CD4-positive, alpha-beta T cell (primary cell): Measurements from ENCODE around the gene TBL1X. TPM values are rescaled to one million over a fixed set of nuclear protein-coding genes. Genes with fewer than 3 reads are reported as not detected.
A peak's percentile ranks its signal among the peaks of the same experiment; 100 is the strongest.

ENCODE experiments used
- ATAC-seq: fragments of 200-7000 bp; cut with Tn5 transposase; one replicate; pipeline ENCODE4 v1.10.0; 2022; ENCODE audit warnings: mild to moderate bottlenecking; ENCODE audit not compliant: poor library complexity
- CTCF ChIA-PET: fragments of 350-600 bp; sonication (Branson Sonifier 250); formaldehyde crosslinking; loops from one replicate; lab custom pipeline; 2021; ENCODE audit warnings: antibody characterized with exemption, inconsistent platforms; lab: Charles Lee
- POLR2A ChIA-PET: fragments of 350-600 bp; sonication (Branson Sonifier 250); formaldehyde crosslinking; loops from one replicate; lab custom pipeline; 2021; ENCODE audit warnings: antibody characterized with exemption, inconsistent platforms; lab: Charles Lee
- DNase-seq, 14 experiments: peaks; one replicate each; pipeline ENCODE4 v3.0.0-alpha.2; 2013 to 2020; ENCODE audit warnings: mixed read lengths in 2 of 14
- H3K27ac ChIP-seq, 2 donors: one replicate each; pipeline versions ENCODE4 v1.5.1 to v1.7.0; 2013; ENCODE audit warnings: low read length in 2 of 2, low read depth in 1 of 2, mild to moderate bottlenecking in 1 of 2
- H3K27me3 ChIP-seq, 2 experiments: 1 replicate in 1 of 2; 2 replicates in 1 of 2; pipeline versions ENCODE4 v1.6.1 to v1.7.0; 2013; ENCODE audit warnings: low read length in 2 of 2, control low read depth in 1 of 2, mild to moderate bottlenecking in 1 of 2, moderate library complexity in 1 of 2; ENCODE audit not compliant: insufficient read depth in 2 of 2, control insufficient read depth in 1 of 2
- H3K36me3 ChIP-seq: one replicate; pipeline ENCODE4 v1.6.1; 2013; ENCODE audit warnings: low read length, control low read depth; ENCODE audit not compliant: insufficient read depth
- H3K4me1 ChIP-seq: one replicate; pipeline ENCODE4 v1.6.1; 2013; ENCODE audit warnings: low read length, control low read depth; ENCODE audit not compliant: insufficient read depth
- H3K4me3 ChIP-seq: one replicate; pipeline ENCODE4 v1.5.1; 2013; ENCODE audit warnings: mild to moderate bottlenecking, low read length, moderate library complexity
- H3K9me3 ChIP-seq, 2 experiments: 1 replicate in 1 of 2; 2 replicates in 1 of 2; pipeline versions ENCODE4 v1.6.1 to v1.7.0; 2013; ENCODE audit warnings: low read length in 2 of 2, mild to moderate bottlenecking in 2 of 2, control low read depth in 1 of 2, moderate library complexity in 1 of 2; ENCODE audit not compliant: control insufficient read depth in 1 of 2, insufficient read depth in 1 of 2
- H3K27ac Mint-ChIP-seq: one replicate; pipeline ENCODE4 v1.8.0; 2020; ENCODE audit warnings: mixed read lengths
- H3K27me3 Mint-ChIP-seq: one replicate; pipeline ENCODE4 v1.8.0; 2021; ENCODE audit warnings: mixed read lengths
- H3K36me3 Mint-ChIP-seq: one replicate; pipeline ENCODE4 v1.8.0; 2021; ENCODE audit warnings: low read depth, mixed read lengths
- H3K4me1 Mint-ChIP-seq: one replicate; pipeline ENCODE4 v1.8.0; 2021; ENCODE audit warnings: low read depth, mixed read lengths
- H3K4me3 Mint-ChIP-seq: one replicate; pipeline ENCODE4 v1.8.0; 2020; ENCODE audit warnings: mild to moderate bottlenecking, mixed read lengths
- H3K9me3 Mint-ChIP-seq: one replicate; pipeline ENCODE4 v1.8.0; 2020; ENCODE audit warnings: mixed read lengths
- intact Hi-C, 2 experiments: fragments of 100-400 bp; cut with DNase I in 1 of 2; cut with micrococcal nuclease in 1 of 2; formaldehyde crosslinking; loops; one replicate each; pipeline versions ENCODE4 v1.15.1 to v1.9.0; 2023 to 2025; cut with DNase I, micrococcal nuclease
- total RNA-seq, 174 experiments: library from RNA in 2 of 174; stranded (reverse) in 2 of 174; gene quantifications; one replicate each; pipeline ENCODE4 v1.2.3 and lab custom pipeline; 2021 to 2026
- TF ChIP-seq, protein P1 (sequence below): fragments of 200-600 bp; IDR thresholded peaks from one replicate; pipeline ENCODE4 v1.8.0; 2022; ENCODE audit warnings: antibody characterized with exemption, mild to moderate bottlenecking

The TBL1X gene
- total RNA-seq, 2 experiments from 2014 or later: 17.4 to 19.2 TPM

DNA sequence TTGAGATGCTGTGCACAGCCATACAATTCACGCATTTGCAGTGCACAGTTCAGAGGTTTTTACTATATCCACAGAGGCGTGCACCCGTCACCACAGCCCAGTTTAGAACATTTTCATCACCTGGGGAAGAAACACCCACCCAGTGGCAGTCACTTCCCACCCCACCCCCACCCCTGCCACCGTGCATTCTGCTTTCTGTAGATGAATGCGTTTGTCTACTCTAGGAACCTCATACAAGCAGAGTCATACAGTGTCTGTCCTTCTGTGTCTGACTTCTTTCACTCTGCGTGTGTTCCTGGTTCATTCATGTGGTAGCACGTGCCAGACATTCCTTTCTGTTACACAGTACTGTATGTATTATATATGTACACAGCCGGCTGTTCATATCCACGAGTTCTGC, 122.8 kb downstream of the TBL1X start:
- no peaks in the 10 kb centered on the region for H3K9me3 Mint-ChIP-seq
- intact Hi-C loops: no loop called here
- no peak overlapping the region for H3K27ac Mint-ChIP-seq
- no peaks in the 10 kb centered on the region for H3K27me3 Mint-ChIP-seq
- H3K4me3 Mint-ChIP-seq: no peak overlapping the region
- CTCF ChIA-PET: no interaction called here
- POLR2A ChIA-PET: no interaction called here
- DNase-seq: no peak
- TF ChIP-seq, protein P1, sequence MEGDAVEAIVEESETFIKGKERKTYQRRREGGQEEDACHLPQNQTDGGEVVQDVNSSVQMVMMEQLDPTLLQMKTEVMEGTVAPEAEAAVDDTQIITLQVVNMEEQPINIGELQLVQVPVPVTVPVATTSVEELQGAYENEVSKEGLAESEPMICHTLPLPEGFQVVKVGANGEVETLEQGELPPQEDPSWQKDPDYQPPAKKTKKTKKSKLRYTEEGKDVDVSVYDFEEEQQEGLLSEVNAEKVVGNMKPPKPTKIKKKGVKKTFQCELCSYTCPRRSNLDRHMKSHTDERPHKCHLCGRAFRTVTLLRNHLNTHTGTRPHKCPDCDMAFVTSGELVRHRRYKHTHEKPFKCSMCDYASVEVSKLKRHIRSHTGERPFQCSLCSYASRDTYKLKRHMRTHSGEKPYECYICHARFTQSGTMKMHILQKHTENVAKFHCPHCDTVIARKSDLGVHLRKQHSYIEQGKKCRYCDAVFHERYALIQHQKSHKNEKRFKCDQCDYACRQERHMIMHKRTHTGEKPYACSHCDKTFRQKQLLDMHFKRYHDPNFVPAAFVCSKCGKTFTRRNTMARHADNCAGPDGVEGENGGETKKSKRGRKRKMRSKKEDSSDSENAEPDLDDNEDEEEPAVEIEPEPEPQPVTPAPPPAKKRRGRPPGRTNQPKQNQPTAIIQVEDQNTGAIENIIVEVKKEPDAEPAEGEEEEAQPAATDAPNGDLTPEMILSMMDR: no peak
- H3K36me3 Mint-ChIP-seq: peaks cover 26% of the 10 kb centered on the region
- Histone ChIP-seq H3K4me1 (no peaks in the 10 kb centered on the region), H3K9me3 (peaks cover 0 to 7% of the 10 kb centered on the region in 2 experiments), H3K27ac (no peak overlapping the region), H3K27me3 (no peaks in the 10 kb centered on the region), H3K4me3 (no peak overlapping the region), H3K36me3 (peaks cover 3% of the 10 kb centered on the region)
- peak; percentile 46 for ATAC-seq
- H3K4me1 Mint-ChIP-seq: peaks cover 32% of the 10 kb centered on the region

DNA sequence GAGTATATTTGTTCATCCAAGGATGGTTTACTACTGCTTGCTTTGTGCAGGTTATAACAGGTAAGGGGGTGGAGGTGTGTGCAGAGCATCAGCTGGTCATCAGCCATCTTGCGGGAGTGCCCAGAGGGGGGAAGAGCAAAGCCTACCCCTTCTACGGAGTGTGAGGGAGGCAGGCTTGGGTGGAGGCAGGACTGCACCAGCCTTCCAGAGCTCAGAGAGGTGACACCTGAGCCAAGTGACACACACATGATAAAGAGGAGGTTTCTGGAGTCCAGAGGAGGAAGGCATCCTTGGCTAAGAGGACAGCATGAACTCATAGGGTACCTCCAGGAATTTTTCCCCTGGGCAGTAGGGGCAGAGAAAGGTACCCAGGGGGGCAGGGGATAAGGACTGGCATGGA, 126.6 kb downstream of the TBL1X start:
- intact Hi-C loops: no loop called here
- CTCF ChIA-PET: no interaction called here
- POLR2A ChIA-PET: no interaction called here
- H3K27me3 Mint-ChIP-seq: no peaks in the 10 kb centered on the region
- no peaks in the 10 kb centered on the region for H3K9me3 Mint-ChIP-seq
- no peaks in the 10 kb centered on the region for H3K4me1 ChIP-seq
- ATAC-seq (no peak), DNase-seq (no peak)
- H3K27ac Mint-ChIP-seq: no peak overlapping the region
- H3K9me3 ChIP-seq: peaks cover 0 to 7% of the 10 kb centered on the region in 2 experiments
- no peak overlapping the region for H3K27ac ChIP-seq
- H3K4me3 Mint-ChIP-seq: no peak overlapping the region
- H3K36me3 ChIP-seq: peaks cover 3% of the 10 kb centered on the region
- peaks cover 28% of the 10 kb centered on the region for H3K36me3 Mint-ChIP-seq
- TF ChIP-seq, protein P1: no peak
- H3K4me3 ChIP-seq: no peak overlapping the region
- H3K4me1 Mint-ChIP-seq: peaks cover 14% of the 10 kb centered on the region
- H3K27me3 ChIP-seq: no peaks in the 10 kb centered on the region

- H3K27ac Mint-ChIP-seq: no peak overlapping the region
- POLR2A ChIA-PET: no interaction called here
- TF ChIP-seq, protein P1: no peak
These were observed 128.9 kb downstream of the TBL1X start for GRCh38 chrX:9593756-9594155.

More at GRCh38 chrX:9593756-9594155, 128.9 kb downstream of the TBL1X start:
- Mint-ChIP-seq H3K36me3 (peaks cover 24% of the 10 kb centered on the region), H3K4me1 (peaks cover 4% of the 10 kb centered on the region), H3K4me3 (no peak overlapping the region), H3K9me3 (no peaks in the 10 kb centered on the region), H3K27me3 (no peaks in the 10 kb centered on the region)
- no peak overlapping the region for H3K4me3 ChIP-seq
- intact Hi-C loops: no loop called here
- CTCF ChIA-PET: no interaction called here
- ATAC-seq (no peak), DNase-seq (no peak)
- H3K27ac ChIP-seq: no peak overlapping the region
- peaks cover 3% of the 10 kb centered on the region for H3K36me3 ChIP-seq
- peaks cover 0 to 7% of the 10 kb centered on the region in 2 experiments for H3K9me3 ChIP-seq
- no peaks in the 10 kb centered on the region for H3K4me1 ChIP-seq
- H3K27me3 ChIP-seq: no peaks in the 10 kb centered on the region
